SK-N-SH treated with all-trans-retinoic acid at 6 μM for 48 hours (cell line): ENCODE data around the gene C12orf75.

ENCODE experiments used
- GLIS3 ChIP-seq: fragments of 250-450 bp; sonication (Bioruptor Pico); IDR thresholded peaks from 2 replicates; pipeline ENCODE4 v1.5.0; 2020; ENCODE audit warnings: mild to moderate bottlenecking, moderate library complexity
- ZFP3 ChIP-seq: fragments of 250-450 bp; sonication (Bioruptor Pico); IDR thresholded peaks from 2 replicates; pipeline ENCODE4 v1.5.0; 2020; ENCODE audit warnings: mild to moderate bottlenecking, moderate library complexity

- no peak for TF ChIP-seq GLIS3
- TF ChIP-seq ZFP3, result no peak
Measured at GRCh38 chr12:105280966-105281693, 49.4 kb upstream of the C12orf75 start.
